Testis (tissue), 2 donors: ENCODE measurements around the gene SLIT3.

Source experiments
- POLR2A ChIP-seq: fragments of 450-650 bp; IDR thresholded peaks from one replicate; pipeline ENCODE4 v1.6.1; 2017; ENCODE audit warnings: antibody characterized with exemption, mild to moderate bottlenecking, moderate library complexity
- TF ChIP-seq, protein P1 (sequence below), 3 experiments: fragments of 450-650 bp in 2 of 3; fragments of 200-600 bp in 1 of 3; sonication (generic) in 1 of 3; IDR thresholded peaks; one replicate each; pipeline ENCODE4 v1.5.1; 2016 to 2019; ENCODE audit warnings: antibody characterized with exemption in 3 of 3, mild to moderate bottlenecking in 2 of 3, moderate library complexity in 1 of 3

- TF ChIP-seq, protein P1, sequence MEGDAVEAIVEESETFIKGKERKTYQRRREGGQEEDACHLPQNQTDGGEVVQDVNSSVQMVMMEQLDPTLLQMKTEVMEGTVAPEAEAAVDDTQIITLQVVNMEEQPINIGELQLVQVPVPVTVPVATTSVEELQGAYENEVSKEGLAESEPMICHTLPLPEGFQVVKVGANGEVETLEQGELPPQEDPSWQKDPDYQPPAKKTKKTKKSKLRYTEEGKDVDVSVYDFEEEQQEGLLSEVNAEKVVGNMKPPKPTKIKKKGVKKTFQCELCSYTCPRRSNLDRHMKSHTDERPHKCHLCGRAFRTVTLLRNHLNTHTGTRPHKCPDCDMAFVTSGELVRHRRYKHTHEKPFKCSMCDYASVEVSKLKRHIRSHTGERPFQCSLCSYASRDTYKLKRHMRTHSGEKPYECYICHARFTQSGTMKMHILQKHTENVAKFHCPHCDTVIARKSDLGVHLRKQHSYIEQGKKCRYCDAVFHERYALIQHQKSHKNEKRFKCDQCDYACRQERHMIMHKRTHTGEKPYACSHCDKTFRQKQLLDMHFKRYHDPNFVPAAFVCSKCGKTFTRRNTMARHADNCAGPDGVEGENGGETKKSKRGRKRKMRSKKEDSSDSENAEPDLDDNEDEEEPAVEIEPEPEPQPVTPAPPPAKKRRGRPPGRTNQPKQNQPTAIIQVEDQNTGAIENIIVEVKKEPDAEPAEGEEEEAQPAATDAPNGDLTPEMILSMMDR (IDR thresholded peaks at IDR 0.05): no peak
- TF ChIP-seq POLR2A: no peak
Observed at GRCh38 chr5:168728546-168729211, 572.3 kb downstream of the SLIT3 start.
